B cell (primary cell): ENCODE data around the gene MYH11. TPM values are rescaled to one million over a fixed set of nuclear protein-coding genes. Genes with fewer than 3 reads are reported as not detected.

Source experiments
- ATAC-seq: fragments of 200-7000 bp; cut with Tn5 transposase; one replicate; pipeline ENCODE4 v1.10.0; 2021; ENCODE audit warnings: low read depth, mild to moderate bottlenecking, moderate number of reproducible peaks, moderate library complexity
- CTCF ChIA-PET: fragments of 350-600 bp; sonication (Branson Sonifier 250); formaldehyde crosslinking; loops from one replicate; lab custom pipeline; 2021; ENCODE audit warnings: antibody characterized with exemption, inconsistent platforms; lab: Charles Lee
- POLR2A ChIA-PET: fragments of 350-600 bp; sonication (Branson Sonifier 250); formaldehyde crosslinking; loops from one replicate; lab custom pipeline; 2021; ENCODE audit warnings: antibody characterized with exemption; lab: Charles Lee
- DNase-seq: peaks from one replicate; pipeline ENCODE4 v3.0.0; 2013
- H2AFZ ChIP-seq: 2 replicates; pipeline ENCODE4 v1.6.1; 2012; ENCODE audit warnings: mild to moderate bottlenecking, low read depth, low read length; ENCODE audit not compliant: insufficient read depth, poor library complexity, severe bottlenecking
- H3K27ac ChIP-seq, 2 donors: 1 replicate in 1 of 2; 2 replicates in 1 of 2; pipeline ENCODE4 v1.5.1; 2012 to 2013; ENCODE audit warnings: low read length in 2 of 2, mild to moderate bottlenecking in 2 of 2, moderate library complexity in 1 of 2
- H3K27me3 ChIP-seq, 4 experiments: fragments of 200-600 bp in 1 of 4; sonication (generic) in 1 of 4; replicated peaks in 1 of 4; 1 replicate in 2 of 4; 2 replicates in 2 of 4; pipeline versions ENCODE4 v1.6.1 to v1.7.0; 2013 to 2016; ENCODE audit warnings: low read length in 3 of 4, mild to moderate bottlenecking in 2 of 4, mixed read lengths in 1 of 4, moderate library complexity in 1 of 4; ENCODE audit not compliant: insufficient read depth in 4 of 4, control insufficient read depth in 3 of 4; ENCODE audit errors: control extremely low read depth in 1 of 4
- H3K36me3 ChIP-seq, 2 experiments: replicated peaks in 1 of 2; 1 replicate in 1 of 2; 2 replicates in 1 of 2; pipeline versions ENCODE4 v1.6.1 to v1.7.1; 2013; ENCODE audit warnings: low read length in 1 of 2; ENCODE audit not compliant: insufficient read depth in 2 of 2, control insufficient read depth in 1 of 2; ENCODE audit errors: control extremely low read depth in 1 of 2, extremely low read depth in 1 of 2
- H3K4me1 ChIP-seq, 2 donors: fragments of 200-600 bp in 1 of 2; sonication (generic) in 1 of 2; 1 replicate in 1 of 2; 2 replicates in 1 of 2; pipeline versions ENCODE4 v1.5.1 to v1.6.1; 2013 to 2017; ENCODE audit warnings: low read length in 2 of 2; ENCODE audit not compliant: control insufficient read depth in 2 of 2, insufficient read depth in 2 of 2
- H3K4me2 ChIP-seq: replicated peaks from 2 replicates; pipeline ENCODE3; 2012; ENCODE audit warnings: mild to moderate bottlenecking, low read depth, low read length; ENCODE audit not compliant: poor library complexity, severe bottlenecking
- H3K4me3 ChIP-seq, 5 experiments: fragments of 200-600 bp in 1 of 5; sonication (generic) in 1 of 5; 1 replicate in 3 of 5; 2 replicates in 2 of 5; pipeline versions ENCODE4 v1.5.1 to v1.7.0; 2011 to 2016; ENCODE audit warnings: low read length in 4 of 5, mild to moderate bottlenecking in 4 of 5, low read depth in 2 of 5, control low read depth in 1 of 5, moderate library complexity in 1 of 5; ENCODE audit not compliant: insufficient read depth in 1 of 5; ENCODE audit errors: control extremely low read depth in 1 of 5, extremely low read depth in 1 of 5
- H3K79me2 ChIP-seq: fragments of 200-600 bp; sonication (generic); one replicate; pipeline ENCODE4 v1.6.0; 2016; ENCODE audit warnings: low read length; ENCODE audit not compliant: control insufficient read depth, insufficient read depth
- H3K9ac ChIP-seq: fragments of 200-600 bp; sonication (generic); 2 replicates; pipeline ENCODE4 v1.6.1; 2017; ENCODE audit warnings: mild to moderate bottlenecking, low read length, moderate library complexity
- H3K9me3 ChIP-seq, 3 donors: one replicate each; pipeline versions ENCODE4 v1.6.1 to v1.7.1; 2013; ENCODE audit warnings: low read length in 2 of 3; ENCODE audit not compliant: control insufficient read depth in 2 of 3, insufficient read depth in 1 of 3; ENCODE audit errors: control extremely low read depth in 1 of 3
- H4K20me1 ChIP-seq: 2 replicates; pipeline ENCODE4 v1.6.0; 2012; ENCODE audit warnings: mild to moderate bottlenecking, low read length; ENCODE audit not compliant: insufficient read depth, control insufficient read depth, poor library complexity, severe bottlenecking
- H3K27ac Mint-ChIP-seq: one replicate; pipeline ENCODE4 v1.8.0; 2021; ENCODE audit warnings: mixed read lengths
- H3K27me3 Mint-ChIP-seq: one replicate; pipeline ENCODE4 v1.8.0; 2021; ENCODE audit warnings: mixed read lengths
- H3K4me1 Mint-ChIP-seq: one replicate; pipeline ENCODE4 v1.8.0; 2021; ENCODE audit warnings: mixed read lengths
- H3K4me3 Mint-ChIP-seq: one replicate; pipeline ENCODE4 v1.8.0; 2021; ENCODE audit warnings: mixed read lengths
- H3K9me3 Mint-ChIP-seq: one replicate; pipeline ENCODE4 v1.8.0; 2022; ENCODE audit warnings: mixed read lengths; ENCODE audit not compliant: insufficient read depth
- CTCF ChIP-seq: fragments of 200-600 bp; IDR thresholded peaks from one replicate; pipeline ENCODE4 v1.8.0; 2022; ENCODE audit warnings: antibody characterized with exemption, mild to moderate bottlenecking
- EZH2 ChIP-seq: IDR thresholded peaks from 2 replicates; pipeline ENCODE4 v1.6.1; 2012; ENCODE audit warnings: borderline replicate concordance, low read depth, mild to moderate bottlenecking, moderate library complexity, low read length; ENCODE audit not compliant: insufficient read depth, poor library complexity, severe bottlenecking
- WGBS: methylation state at CpG from one replicate; pipeline ENCODE4 v1.1.5; 2013; ENCODE audit warnings: missing lambda C conversion rate; ENCODE audit not compliant: insufficient coverage; 5-methylcytosine and 5-hydroxymethylcytosine counted together
- intact Hi-C: fragments of 100-400 bp; cut with micrococcal nuclease; formaldehyde crosslinking; loops from one replicate; pipeline ENCODE4 v1.10.0; 2022
- polyA plus RNA-seq: library from polyadenylated mRNA; depleted of rRNA; stranded (reverse); fragments of >200 nt; gene quantifications from 2 replicates; pipeline ENCODE4 v1.2.3, GENCODE V29; 2012
- total RNA-seq, 2 donors: library from RNA; stranded (reverse); fragments of 120-200 nt in 1 of 2; gene quantifications; 1 replicate in 1 of 2; 2 replicates in 1 of 2; pipeline versions ENCODE4 v1.2.3 to v1.2.4, GENCODE V29; 2013 to 2022

MYH11 gene
- total and polyA plus RNA-seq, 2 donors (not counting 1 experiment from before 2014, with no cell fraction given): 0.05 to 0.16 TPM

- H3K4me1 ChIP-seq: no peaks in the 10 kb centered on the region
- Mint-ChIP-seq H3K27me3 (no peaks in the 10 kb centered on the region), H3K4me1 (no peaks in the 10 kb centered on the region), H3K27ac (no peak overlapping the region), H3K4me3 (no peak overlapping the region), H3K9me3 (no peaks in the 10 kb centered on the region)
- H3K9ac ChIP-seq: no peak overlapping the region
- H2AFZ ChIP-seq: no peak overlapping the region
- peaks cover 13 to 23% of the 10 kb centered on the region in 2 experiments for H3K36me3 ChIP-seq
- H3K4me2 ChIP-seq: no peak overlapping the region
- no peaks in the 10 kb centered on the region for H3K27me3 ChIP-seq
- ATAC-seq (no peak), DNase-seq (no peak)
- H3K79me2 ChIP-seq: peaks cover 9% of the 10 kb centered on the region
- peaks cover 2% of the 10 kb centered on the region for H4K20me1 ChIP-seq
- no peak overlapping the region for H3K4me3 ChIP-seq
- no peaks in the 10 kb centered on the region for H3K9me3 ChIP-seq
- no peak overlapping the region for H3K27ac ChIP-seq
- WGBS: 98% methylated on average over 5 of the region's 5 CpGs
- ChIA-PET CTCF (interaction anchor here (1.0 kb wide), 1 partner anchor 14 kb away, joined by 3 read pairs; no protein-coding TSS in a partner anchor), POLR2A (interaction anchor here (0.7 kb wide), 1 partner anchor 36 kb away, joined by 3 read pairs; no protein-coding TSS in a partner anchor)
- no peak for TF ChIP-seq EZH2
- no peak for TF ChIP-seq CTCF
- intact Hi-C loops: no loop called here
Measured at GRCh38 chr16:15876503-15876902, 19.7 kb upstream of the MYH11 start.

- Histone ChIP-seq H4K20me1 (no peaks in the 10 kb centered on the region), H3K27ac (no peak overlapping the region), H3K9ac (no peak overlapping the region), H3K36me3 (peaks cover 12 to 39% of the 10 kb centered on the region in 2 experiments), H3K9me3 (no peaks in the 10 kb centered on the region), H3K4me3 (no peak overlapping the region), H3K4me1 (no peaks in the 10 kb centered on the region), H2AFZ (no peak overlapping the region), H3K79me2 (peaks cover 8% of the 10 kb centered on the region), H3K4me2 (no peak overlapping the region), H3K27me3 (no peaks in the 10 kb centered on the region)
- Mint-ChIP-seq H3K27ac (no peak overlapping the region), H3K4me3 (no peak overlapping the region), H3K4me1 (no peaks in the 10 kb centered on the region), H3K27me3 (no peaks in the 10 kb centered on the region), H3K9me3 (no peaks in the 10 kb centered on the region)
- TF ChIP-seq EZH2: no peak
- peak; percentile 43 for TF ChIP-seq CTCF
- DNase-seq (peak; percentile 37), ATAC-seq (no peak)
- WGBS: 55% methylated on average over 3 of the region's 7 CpGs
- POLR2A ChIA-PET: interaction anchor here (0.6 kb wide), 1 partner anchor 210 kb away, joined by 5 read pairs; no protein-coding TSS in a partner anchor
- intact Hi-C loops: loop anchor here (1.0 kb wide), 1 partner anchor 252 kb away; no protein-coding TSS in a partner anchor
- CTCF ChIA-PET: interaction anchor here (0.6 to 3.5 kb wide), 19 partner anchors 9 to 258 kb away, joined by 3 to 30 read pairs (median 5); partner anchors contain the start of gene CEP20
Measured at GRCh38 chr16:15874745-15875314, 18.0 kb upstream of the MYH11 start.
